HCT116 (cell line): Measurements from ENCODE around the gene SETD6. TPM values are rescaled to one million over a fixed set of nuclear protein-coding genes. Genes with fewer than 3 reads are reported as not detected.

Experiments used
- ATAC-seq: fragments of 200-7000 bp; cut with Tn5 transposase; 2 replicates; pipeline ENCODE4 v1.9.1; 2020; ENCODE audit warnings: mild to moderate bottlenecking, moderate library complexity
- BruUV-seq: library from RNA; stranded (reverse); fragments of 400-500 nt; replicated peaks from 2 replicates; lab custom pipeline; 2021; lab: Mats Ljungman, UMichigan
- CTCF ChIA-PET: fragments of 300-600 bp; sonication (Branson Sonifier 250); formaldehyde crosslinking; loops from one replicate; lab custom pipeline; 2021; ENCODE audit warnings: antibody characterized with exemption; lab: Charles Lee
- POLR2A ChIA-PET: fragments of 300-600, 350-600 bp; sonication (Branson Sonifier 250); formaldehyde crosslinking; loops from one replicate; lab custom pipeline; 2021; ENCODE audit warnings: antibody characterized with exemption; lab: Charles Lee
- RAD21 ChIA-PET, 2 experiments: fragments of 300-600 bp; sonication (Branson Sonifier 250); formaldehyde crosslinking; loops; one replicate each; lab custom pipeline; 2023; ENCODE audit warnings: low total read pairs in 2 of 2; ENCODE audit not compliant: uncharacterized antibody in 2 of 2, unreplicated experiment in 2 of 2, low non-redundant PET in 1 of 2; lab: Charles Lee
- DNase-seq: peaks from one replicate; pipeline ENCODE4 v3.0.0-alpha.2; 2010; ENCODE audit warnings: low read depth, low spot score
- H2AFZ ChIP-seq: fragments of 200-600 bp; shearing (Covaris generic), sonication (generic); 2 replicates; pipeline ENCODE4 v1.6.1; 2017; ENCODE audit warnings: low read depth, mixed run types, mixed read lengths, antibody characterized with exemption, low read length; ENCODE audit not compliant: poor library complexity, severe bottlenecking
- H3K27ac ChIP-seq: 2 replicates; pipeline ENCODE4 v1.5.1; 2012; ENCODE audit warnings: low read depth, low read length
- H3K27me3 ChIP-seq: fragments of 200-600 bp; sonication (generic); 2 replicates; pipeline ENCODE4 v1.6.1; 2016; ENCODE audit warnings: mixed run types, low read length, mixed read lengths; ENCODE audit not compliant: insufficient read depth
- H3K36me3 ChIP-seq, 2 experiments: fragments of 200-500 bp in 1 of 2; fragments of 200-600 bp in 1 of 2; sonication (Bioruptor generic) in 1 of 2; sonication (generic) in 1 of 2; 2 replicates each; pipeline versions ENCODE4 v1.5.1 to v1.6.1; 2014 to 2016; ENCODE audit warnings: low read length in 2 of 2, inconsistent platforms in 1 of 2, mixed read lengths in 1 of 2, mixed run types in 1 of 2; ENCODE audit not compliant: insufficient read depth in 2 of 2, control insufficient read depth in 1 of 2
- H3K4me1 ChIP-seq, 2 experiments: fragments of 200-600 bp in 1 of 2; sonication (generic) in 1 of 2; 2 replicates each; pipeline versions ENCODE4 v1.5.1 to v1.6.1; 2012 to 2017; ENCODE audit warnings: low read length in 2 of 2, inconsistent platforms in 1 of 2, mild to moderate bottlenecking in 1 of 2, mixed read lengths in 1 of 2, mixed run types in 1 of 2, moderate library complexity in 1 of 2; ENCODE audit not compliant: insufficient read depth in 2 of 2, control insufficient read depth in 1 of 2
- H3K4me2 ChIP-seq: fragments of 200-600 bp; sonication (generic); 2 replicates; pipeline ENCODE4 v1.6.1; 2017; ENCODE audit warnings: mixed run types, low read length, mixed read lengths
- H3K4me3 ChIP-seq, 2 experiments: fragments of 200-600 bp in 1 of 2; sonication (generic) in 1 of 2; replicated peaks in 1 of 2; 2 replicates each; pipeline ENCODE4 v1.5.1; 2011 to 2016; ENCODE audit warnings: low read length in 2 of 2, control low read depth in 1 of 2, low read depth in 1 of 2, mild to moderate bottlenecking in 1 of 2, mixed read lengths in 1 of 2, mixed run types in 1 of 2
- H3K79me2 ChIP-seq: fragments of 200-600 bp; sonication (generic); 2 replicates; pipeline ENCODE4 v1.6.1; 2017; ENCODE audit warnings: mild to moderate bottlenecking, mixed run types, low read length, moderate library complexity, mixed read lengths; ENCODE audit not compliant: insufficient read depth
- H3K9ac ChIP-seq: fragments of 200-600 bp; sonication (generic); 2 replicates; pipeline ENCODE4 v1.6.1; 2016; ENCODE audit warnings: low read length, mixed read lengths
- H3K9me2 ChIP-seq: fragments of 200-600 bp; sonication (generic), shearing (Covaris generic); 2 replicates; pipeline ENCODE4 v1.6.1; 2017; ENCODE audit warnings: mixed run types, mild to moderate bottlenecking, moderate library complexity; ENCODE audit not compliant: insufficient read depth
- H3K9me3 ChIP-seq, 2 experiments: fragments of 200-500 bp in 1 of 2; fragments of 200-600 bp in 1 of 2; sonication (Bioruptor generic) in 1 of 2; sonication (generic) in 1 of 2; 2 replicates each; pipeline ENCODE4 v1.6.1; 2014 to 2017; ENCODE audit warnings: low read length in 2 of 2, mixed read lengths in 2 of 2, inconsistent platforms in 1 of 2, low read depth in 1 of 2, mild to moderate bottlenecking in 1 of 2, mixed run types in 1 of 2, moderate library complexity in 1 of 2; ENCODE audit not compliant: control insufficient read depth in 1 of 2, insufficient read depth in 1 of 2
- H4K20me1 ChIP-seq: fragments of 200-600 bp; sonication (generic), shearing (Covaris generic); 2 replicates; pipeline ENCODE4 v1.6.1; 2017; ENCODE audit warnings: mixed run types, mild to moderate bottlenecking, moderate library complexity; ENCODE audit not compliant: insufficient read depth
- CEBPB ChIP-seq: IDR thresholded peaks from 2 replicates; pipeline ENCODE4 v1.6.1; 2012; ENCODE audit warnings: low read depth
- CTCF ChIP-seq, 3 experiments: fragments of 200-600 bp in 1 of 3; sonication (generic) in 1 of 3; IDR thresholded peaks in 2 of 3; conservative IDR thresholded peaks in 1 of 3; 2 replicates each; pipeline ENCODE4 v1.5.1; 2012 to 2017; ENCODE audit warnings: low read depth in 2 of 3, low read length in 2 of 3, antibody characterized with exemption in 1 of 3, borderline replicate concordance in 1 of 3, control low read depth in 1 of 3, mild to moderate bottlenecking in 1 of 3, mixed read lengths in 1 of 3, mixed run types in 1 of 3, moderate library complexity in 1 of 3; ENCODE audit not compliant: insufficient read depth in 1 of 3
- JUND ChIP-seq: IDR thresholded peaks from 2 replicates; pipeline ENCODE4 v1.6.1; 2012
- RAD21 ChIP-seq: IDR thresholded peaks from 2 replicates; pipeline ENCODE4 v1.6.1; 2012; ENCODE audit warnings: low read depth, mild to moderate bottlenecking
- SIN3A ChIP-seq: IDR thresholded peaks from 2 replicates; pipeline ENCODE4 v1.6.1; 2012; ENCODE audit warnings: low read depth
- SRF ChIP-seq: IDR thresholded peaks from 2 replicates; pipeline ENCODE4 v1.6.1; 2012; ENCODE audit warnings: low read depth
- YY1 ChIP-seq: IDR thresholded peaks from 2 replicates; pipeline ENCODE4 v1.6.1; 2011; ENCODE audit warnings: low read length, low read depth, moderate library complexity, mild to moderate bottlenecking; ENCODE audit not compliant: insufficient replicate concordance; ENCODE audit errors: extremely low read depth
- intact Hi-C: fragments of 100-400 bp; cut with micrococcal nuclease; formaldehyde crosslinking; loops from 2 replicates; pipeline ENCODE4 v1.10.0; 2022
- total RNA-seq: library from RNA; stranded (reverse); gene quantifications from one replicate; pipeline ENCODE4 v1.2.1, GENCODE V29; 2021; ENCODE audit not compliant: unreplicated experiment
- TF ChIP-seq, protein P1 (sequence below): IDR thresholded peaks from 2 replicates; pipeline ENCODE4 v1.6.1; 2012

Gene SETD6
- total RNA-seq, 1 experiment from 2014 or later, result 26.6 TPM

GRCh38 chr16:58510776-58511628, 4.3 kb upstream of the SETD6 start:
- H3K79me2 ChIP-seq, result peaks cover 48% of the 10 kb centered on the region
- no TSS peak for BruUV-seq
- intact Hi-C loops, result loop anchor here (5.0 kb wide), 1 partner anchor 246 kb away; no protein-coding TSS in a partner anchor
- H3K9me2 ChIP-seq, result no peaks in the 10 kb centered on the region
- TF ChIP-seq SRF, result no peak
- no peak for TF ChIP-seq JUND
- CTCF ChIA-PET, result interaction anchor here (1.2 to 4.8 kb wide), 6 partner anchors 11 to 246 kb away, joined by 3 to 35 read pairs (median 5); partner anchors contain the start of gene NDRG4
- no peaks in the 10 kb centered on the region for H3K27me3 ChIP-seq
- no peak overlapping the region for H3K9ac ChIP-seq
- RAD21 ChIA-PET, result no interaction called here
- no peak overlapping the region for H2AFZ ChIP-seq
- H3K4me3 ChIP-seq, result no peak overlapping the region
- DNase-seq (no peak), ATAC-seq (no peak)
- POLR2A ChIA-PET, result interaction anchor here (1.9 kb wide), 1 partner anchor 11 kb away, joined by 6 read pairs; the partner anchor contains the start of gene NDRG4
- H3K4me2 ChIP-seq, result no peak overlapping the region
- H3K9me3 ChIP-seq, result no peaks in the 10 kb centered on the region
- H3K4me1 ChIP-seq, result peaks cover 0 to 11% of the 10 kb centered on the region in 2 experiments; a peak in 2 of 4 replicates
- no peak overlapping the region for H3K27ac ChIP-seq
- no peaks in the 10 kb centered on the region for H4K20me1 ChIP-seq
- peaks cover 0 to 20% of the 10 kb centered on the region in 2 experiments; a peak in 1 of 4 replicates for H3K36me3 ChIP-seq

DNA sequence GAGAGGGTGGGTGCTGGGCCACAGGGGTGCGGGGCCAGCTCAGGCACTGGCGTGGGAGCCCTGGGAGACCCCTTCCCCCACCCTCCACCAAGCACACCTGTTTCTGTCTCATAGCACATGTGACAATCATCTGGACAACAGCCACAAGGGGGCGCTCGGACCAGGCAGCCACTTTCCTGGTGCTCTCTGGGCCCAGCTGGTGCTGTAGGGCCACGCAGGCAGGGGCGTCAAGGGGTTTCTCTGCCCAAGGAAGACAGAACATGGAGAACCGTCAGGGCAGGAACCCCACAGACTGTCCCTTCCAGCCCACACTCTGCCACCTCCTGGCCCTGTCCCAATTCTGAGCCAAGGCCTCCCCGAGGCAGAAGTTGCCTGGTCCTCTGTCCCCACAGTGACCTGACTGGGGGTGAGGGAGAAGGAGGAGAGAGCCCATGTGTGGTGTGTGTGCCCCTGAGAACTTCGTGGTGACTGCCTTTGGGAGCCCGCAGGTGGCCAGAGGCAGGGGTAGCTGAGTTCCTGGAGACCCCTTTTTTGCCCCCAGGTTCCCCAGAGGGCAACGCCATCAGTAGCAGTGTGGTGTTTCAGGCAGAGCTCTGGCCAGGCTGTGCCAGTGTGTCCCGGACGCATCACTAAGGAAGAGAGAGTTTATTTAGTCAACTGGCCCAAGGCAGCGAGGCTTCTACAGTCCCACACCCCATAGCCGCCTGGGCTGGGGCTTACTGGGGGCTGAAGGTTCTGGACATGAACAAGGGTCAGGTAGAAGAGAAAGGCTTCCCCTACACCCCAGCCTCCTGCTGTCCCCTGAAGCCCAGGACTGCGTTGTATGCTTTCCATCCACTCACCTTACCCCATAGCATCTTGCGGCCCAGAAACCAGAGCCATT, 3.1 kb upstream of the SETD6 start:
- peak; percentile 48 for ATAC-seq
- H3K9ac ChIP-seq, result no peak overlapping the region
- intact Hi-C loops, result loop anchor here (1.0 to 5.0 kb wide), 2 partner anchors 126 to 245 kb away; no protein-coding TSS in a partner anchor
- no peak overlapping the region for H3K4me3 ChIP-seq
- no TSS peak for BruUV-seq
- H3K4me1 ChIP-seq, result peaks cover 5 to 22% of the 10 kb centered on the region in 2 experiments; a peak in 3 of 4 replicates
- POLR2A ChIA-PET, result no interaction called here
- H3K27ac ChIP-seq, result no peak overlapping the region
- no peaks in the 10 kb centered on the region for H3K9me2 ChIP-seq
- no peaks in the 10 kb centered on the region for H3K9me3 ChIP-seq
- peaks cover 0 to 27% of the 10 kb centered on the region in 2 experiments; a peak in 1 of 4 replicates for H3K36me3 ChIP-seq
- H3K79me2 ChIP-seq, result peaks cover 59% of the 10 kb centered on the region
- no peaks in the 10 kb centered on the region for H3K27me3 ChIP-seq
- TF ChIP-seq JUND, result no peak
- TF ChIP-seq CTCF (IDR thresholded peaks at IDR 0.05 in 2 of 3, conservative IDR thresholded peaks at IDR 0.05 in 1 of 3; ENCODE audit: borderline replicate concordance in 1 of 3, insufficient read depth in 1 of 3, low read depth in 2 of 3, low read length in 2 of 3), result peak; percentile 73 to 91 (median 82); a peak in 5 of 6 replicates
- no peak for TF ChIP-seq CEBPB
- TF ChIP-seq SIN3A, result no peak
- TF ChIP-seq RAD21, result peak; percentile 65
- TF ChIP-seq YY1, result peak; percentile 41
- TF ChIP-seq, protein P1, sequence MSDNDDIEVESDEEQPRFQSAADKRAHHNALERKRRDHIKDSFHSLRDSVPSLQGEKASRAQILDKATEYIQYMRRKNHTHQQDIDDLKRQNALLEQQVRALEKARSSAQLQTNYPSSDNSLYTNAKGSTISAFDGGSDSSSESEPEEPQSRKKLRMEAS, result peak; percentile 28; the same call in 1 of the 2 replicates
- no peak for DNase-seq
- RAD21 ChIA-PET, result interaction anchor here in 1 of 2 experiments (1.0 kb wide), 1 partner anchor 149 kb away, joined by 3 read pairs; no protein-coding TSS in a partner anchor
- H4K20me1 ChIP-seq, result no peaks in the 10 kb centered on the region; the same call in 1 of the 2 replicates
- no peak overlapping the region for H3K4me2 ChIP-seq
- CTCF ChIA-PET, result interaction anchor here (1.0 to 4.8 kb wide), 8 partner anchors 13 to 244 kb away, joined by 3 to 35 read pairs (median 3); partner anchors contain the start of gene NDRG4
- H2AFZ ChIP-seq, result no peak overlapping the region
